Coronary artery (tissue), 2 donors: ENCODE results near the gene PDGFRA.
A peak's percentile ranks its signal among the peaks of the same experiment; 100 is the strongest.

ENCODE experiments used
- DNase-seq: peaks from one replicate; pipeline ENCODE4 v3.0.0-alpha.2; 2017; ENCODE audit warnings: low spot score
- H3K27ac ChIP-seq, 2 donors: fragments of 200-600 bp; sonication (generic); one replicate each; pipeline ENCODE4 v1.5.1; 2016 to 2019
- H3K4me3 ChIP-seq: fragments of 200-600 bp; sonication (generic); 2 replicates; pipeline ENCODE4 v1.5.1; 2016; ENCODE audit warnings: mild to moderate bottlenecking, moderate library complexity
- CTCF ChIP-seq: fragments of 200-600 bp; sonication (generic); IDR thresholded peaks from one replicate; pipeline ENCODE4 v1.5.1; 2019; ENCODE audit warnings: antibody characterized with exemption

The PDGFRA gene

GRCh38 chr4:54315561-54316538 lies 86.8 kb downstream of the PDGFRA start:
- no peak for TF ChIP-seq CTCF
- H3K4me3 ChIP-seq: no peak overlapping the region
- no peak for DNase-seq
- no peak overlapping the region for H3K27ac ChIP-seq

- no peak for TF ChIP-seq CTCF
- H3K27ac ChIP-seq: no peak overlapping the region
- no peak overlapping the region for H3K4me3 ChIP-seq
- DNase-seq: no peak
These were observed 88.6 kb downstream of the PDGFRA start for GRCh38 chr4:54317690-54318089.

- DNase-seq: no peak
- TF ChIP-seq CTCF: peak; percentile 33
- no peak overlapping the region for H3K27ac ChIP-seq
- no peak overlapping the region for H3K4me3 ChIP-seq
These were observed 89.8 kb downstream of the PDGFRA start for GRCh38 chr4:54318904-54319303.

- Histone ChIP-seq H3K27ac (no peak overlapping the region), H3K4me3 (no peak overlapping the region)
- no peak for DNase-seq
- no peak for TF ChIP-seq CTCF
These were observed 92.0 kb downstream of the PDGFRA start for GRCh38 chr4:54320826-54321685.

- TF ChIP-seq CTCF: peak; percentile 53
- Histone ChIP-seq H3K27ac (no peak overlapping the region), H3K4me3 (no peak overlapping the region)
- no peak for DNase-seq
These were observed 93.8 kb downstream of the PDGFRA start for GRCh38 chr4:54322818-54323417.

- Histone ChIP-seq H3K27ac (no peak overlapping the region), H3K4me3 (no peak overlapping the region)
- TF ChIP-seq CTCF: no peak
- no peak for DNase-seq
These were observed 101.8 kb downstream of the PDGFRA start for GRCh38 chr4:54330896-54331295.
